Stimulated activated CD8-positive, alpha-beta memory T cell treated with anti-CD3 and anti-CD28 coated beads, Interleukin-2, amount 100 ng/mL, for 1 hour (primary cell): ENCODE measurements around the gene CTR9.

Experiments
- DNase-seq, 2 donors: peaks; one replicate each; pipeline ENCODE4 v3.0.0-alpha.2; 2020; ENCODE audit warnings: low read depth in 2 of 2

The CTR9 gene

DNA sequence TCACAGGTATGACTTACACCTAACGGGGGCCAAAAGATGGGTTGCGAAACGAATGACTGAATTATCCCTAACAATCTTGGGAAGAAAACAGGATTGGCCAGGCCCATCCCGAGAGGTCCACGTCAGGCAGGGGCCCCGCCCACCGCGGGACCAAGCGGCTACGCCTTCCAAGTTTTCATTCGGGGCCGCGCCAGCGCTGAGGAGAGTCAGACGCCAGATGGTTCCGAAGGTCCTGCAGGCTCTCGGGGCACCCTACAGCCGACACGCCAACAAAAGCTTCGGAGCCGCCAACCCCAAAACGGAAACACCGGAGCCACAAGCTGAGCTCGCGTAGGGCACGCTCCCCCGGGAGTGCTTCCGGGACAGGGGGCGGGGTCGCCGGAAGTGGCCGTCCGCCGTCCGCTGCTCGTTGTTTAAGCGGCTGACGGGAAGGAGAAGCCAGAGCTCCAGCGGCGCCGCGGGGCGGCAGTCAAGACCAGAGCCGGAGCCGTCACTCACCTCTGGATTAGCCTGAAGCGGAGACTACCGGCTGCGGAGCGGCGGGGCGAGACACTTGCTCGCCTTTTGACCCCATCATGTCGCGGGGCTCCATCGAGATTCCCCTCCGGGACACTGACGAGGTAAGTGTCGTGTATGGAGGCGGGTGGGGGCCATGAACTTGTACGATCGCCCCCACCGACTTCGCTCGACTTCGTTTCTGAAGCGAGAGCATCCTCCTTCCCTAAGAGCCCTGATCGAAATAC is at the start of gene CTR9:
Gene CTR9 (plus strand): TSS at position 409 of the 743 bp plus-strand sequence. CDS start 167 bp downstream, at position 576.
- DNase-seq: peak; percentile 81 to 82

DNA sequence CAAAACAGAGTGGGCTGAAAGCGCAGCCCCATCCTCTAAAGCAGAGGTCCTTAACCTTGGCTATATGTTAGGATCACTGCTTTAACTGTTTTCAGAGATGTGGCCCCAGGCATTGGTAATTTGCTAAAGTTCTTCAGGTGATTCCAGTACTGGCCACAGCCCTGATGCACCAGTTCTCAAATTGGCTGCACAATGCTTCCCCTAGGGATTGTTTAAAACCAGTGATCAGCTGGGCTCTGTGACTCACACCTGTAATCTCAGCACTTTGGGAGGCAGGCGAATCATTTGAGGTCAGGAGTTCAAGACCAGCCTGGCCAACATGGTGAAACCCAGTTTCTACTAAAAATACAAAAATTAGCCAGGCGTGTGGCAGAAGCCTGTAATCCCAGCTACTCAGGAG is 49.1 kb upstream of the CTR9 start:
- DNase-seq: no peak

DNA sequence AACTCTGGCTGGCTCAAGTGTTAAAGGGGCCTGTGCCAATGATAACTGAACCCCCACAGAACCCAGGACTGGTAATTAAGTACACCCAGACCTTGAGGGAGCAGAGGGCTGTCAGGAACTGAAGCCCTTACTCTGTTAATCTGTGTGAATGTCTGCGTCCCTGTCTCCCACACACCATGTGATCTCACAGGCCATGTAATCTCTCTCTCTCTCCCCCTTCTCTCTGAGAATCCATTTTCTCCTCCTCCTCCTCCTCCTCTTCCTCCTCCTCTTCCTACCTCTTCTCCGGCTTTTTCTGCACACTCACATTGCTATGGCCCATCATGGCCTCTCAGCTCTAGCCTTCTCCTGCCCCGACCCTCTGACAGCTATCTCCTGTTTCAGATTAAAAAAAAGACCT is 42.9 kb upstream of the CTR9 start:
- DNase-seq: no peak

DNA sequence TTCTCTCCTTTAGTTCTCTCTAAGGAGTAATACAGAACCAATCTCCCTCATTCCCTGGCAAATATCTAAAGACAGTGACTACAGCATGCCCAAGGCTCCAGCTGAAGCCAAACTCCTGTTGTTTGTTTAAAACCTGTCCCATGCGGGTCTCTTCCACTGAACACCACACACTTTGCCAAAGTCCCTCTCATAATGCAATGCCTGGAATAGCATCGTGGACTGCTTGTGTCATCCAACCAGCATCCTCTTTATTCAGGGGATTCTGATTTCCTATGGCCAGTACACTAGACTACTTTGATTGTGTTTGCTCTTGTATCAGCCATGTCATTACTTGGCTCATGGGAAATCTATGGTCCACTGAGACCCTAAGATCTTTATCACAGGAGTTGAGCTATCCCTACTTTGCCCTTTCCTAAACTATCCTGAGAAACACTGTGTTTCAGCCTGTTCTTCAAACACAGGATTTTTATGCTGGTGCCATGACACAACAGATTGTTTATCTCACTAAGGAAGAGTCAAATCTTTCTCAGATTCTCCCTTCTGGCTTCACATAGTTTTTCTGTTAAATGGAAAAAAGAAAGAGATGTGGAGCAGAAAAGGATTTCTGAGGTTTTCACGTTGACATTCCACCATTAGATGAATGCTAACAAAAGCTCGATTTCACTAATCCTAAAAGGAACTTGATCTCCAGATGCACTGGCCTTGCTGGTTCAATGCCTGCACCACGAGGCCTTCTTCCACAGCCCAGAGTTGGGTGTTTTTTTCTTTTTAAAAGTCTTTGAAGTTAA is 41.6 kb upstream of the CTR9 start:
- DNase-seq: no peak

DNA sequence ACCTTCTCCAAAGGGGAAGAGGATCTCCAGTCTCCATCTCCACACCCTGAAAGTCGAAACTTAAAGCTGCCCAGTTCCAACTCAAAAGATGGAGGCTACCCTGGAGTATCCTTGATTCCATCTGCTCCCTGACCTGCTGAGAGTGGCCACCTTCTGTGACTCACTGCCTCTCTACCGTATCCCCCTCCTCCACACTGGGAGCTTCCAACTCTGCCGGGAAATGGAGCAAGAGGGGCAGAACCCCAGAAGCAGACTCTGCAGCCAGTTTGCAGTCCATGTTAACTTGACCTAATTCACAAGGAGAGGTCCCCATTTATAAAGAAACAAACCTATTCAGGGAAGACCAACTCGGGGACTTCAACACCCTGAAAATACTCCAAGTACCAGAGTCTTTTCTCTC is 35.5 kb upstream of the CTR9 start:
- no peak for DNase-seq

DNA sequence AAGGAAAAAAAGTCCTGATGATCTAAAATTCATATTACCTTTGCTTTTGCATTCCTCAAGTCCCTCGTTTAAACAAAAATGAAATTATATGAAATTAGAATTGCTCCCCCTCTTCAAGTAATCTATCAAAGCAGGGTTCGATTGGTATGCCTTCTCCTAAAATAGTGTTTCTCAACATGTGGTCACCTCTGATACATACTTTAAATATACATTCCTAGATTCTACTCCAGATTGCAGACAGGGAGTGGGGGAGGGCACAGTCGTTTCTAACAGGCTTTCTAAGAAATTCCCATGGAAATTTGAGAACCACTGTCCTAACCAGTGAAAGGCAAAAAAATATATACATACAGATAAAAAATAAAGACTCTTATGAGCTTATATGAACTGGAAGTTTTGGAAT is 34.9 kb upstream of the CTR9 start:
- DNase-seq: no peak

DNA sequence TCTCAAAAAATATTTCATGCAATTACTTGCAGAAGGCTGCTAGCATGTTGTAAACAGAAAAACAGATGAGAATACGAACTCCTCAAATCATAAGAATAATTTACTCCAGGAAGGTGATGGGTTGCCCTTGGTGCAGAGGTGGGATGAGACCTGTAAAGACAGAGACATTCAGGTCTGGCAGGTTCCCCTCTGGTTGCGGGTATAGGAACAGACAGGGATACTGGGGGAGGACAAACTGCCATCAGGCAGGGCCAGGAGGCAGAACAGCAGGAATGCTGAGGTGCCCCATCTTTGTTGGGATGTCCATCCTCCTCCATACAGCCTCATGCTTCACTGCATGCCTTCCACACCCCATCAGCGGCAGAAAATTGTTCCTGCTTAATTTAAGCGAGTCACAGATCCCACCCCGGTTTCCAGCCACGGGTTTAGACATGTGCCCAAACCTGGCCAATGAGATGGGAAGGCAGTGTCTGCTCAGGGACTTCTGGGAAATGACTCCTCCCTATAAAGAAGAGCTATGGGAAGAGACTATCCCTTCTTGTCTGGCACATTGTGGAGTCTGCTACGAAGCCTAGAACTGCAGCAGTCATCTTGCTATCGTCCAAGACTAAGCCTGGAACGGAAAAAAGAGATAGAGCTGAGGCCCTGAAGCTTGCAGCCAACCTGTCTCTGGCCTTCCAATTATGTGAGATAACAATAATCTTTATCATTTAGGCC is 34.3 kb upstream of the CTR9 start:
- no peak for DNase-seq

DNA sequence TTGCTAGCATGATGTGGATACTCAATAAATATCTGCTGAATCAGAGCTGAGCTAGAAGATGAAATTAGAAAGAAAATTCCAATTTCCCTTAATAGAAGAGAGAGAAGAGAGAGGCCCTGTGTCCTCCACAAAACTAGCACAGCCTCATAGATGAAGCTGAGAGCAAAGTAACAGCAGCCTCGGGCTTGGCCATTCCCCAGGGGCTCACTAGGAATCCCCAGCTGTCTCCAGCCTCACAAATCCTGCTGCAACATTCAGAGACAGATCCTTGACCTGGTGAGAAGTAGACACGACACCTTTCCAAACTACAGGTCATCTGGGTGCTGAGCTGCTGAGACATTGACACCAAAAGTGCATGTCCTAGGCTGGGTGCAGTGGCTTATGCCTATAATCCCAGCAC is 31.4 kb upstream of the CTR9 start:
- no peak for DNase-seq

DNA sequence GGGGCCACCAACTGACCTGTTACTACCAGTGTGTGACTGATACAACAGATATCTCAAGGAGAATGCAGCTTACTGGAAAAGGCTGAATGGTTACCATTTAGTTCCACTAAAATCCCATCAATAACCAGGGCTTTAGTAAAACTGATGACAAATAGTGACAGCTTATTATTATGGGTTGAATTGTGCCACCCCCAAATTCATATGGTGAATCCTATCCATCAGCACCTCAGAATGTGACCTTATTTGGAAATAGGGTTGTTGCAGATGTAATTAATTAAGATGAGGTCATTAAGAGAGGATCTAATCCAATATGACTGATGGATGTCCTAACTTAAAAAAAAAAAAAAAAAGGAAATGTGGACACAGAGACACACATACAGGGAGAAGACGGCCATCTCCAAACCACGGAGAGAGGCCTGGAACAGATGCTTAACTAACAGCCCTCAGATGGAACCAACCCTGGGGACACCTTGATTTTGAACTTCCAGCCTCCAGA is 30.1 kb upstream of the CTR9 start:
- DNase-seq: no peak

DNA sequence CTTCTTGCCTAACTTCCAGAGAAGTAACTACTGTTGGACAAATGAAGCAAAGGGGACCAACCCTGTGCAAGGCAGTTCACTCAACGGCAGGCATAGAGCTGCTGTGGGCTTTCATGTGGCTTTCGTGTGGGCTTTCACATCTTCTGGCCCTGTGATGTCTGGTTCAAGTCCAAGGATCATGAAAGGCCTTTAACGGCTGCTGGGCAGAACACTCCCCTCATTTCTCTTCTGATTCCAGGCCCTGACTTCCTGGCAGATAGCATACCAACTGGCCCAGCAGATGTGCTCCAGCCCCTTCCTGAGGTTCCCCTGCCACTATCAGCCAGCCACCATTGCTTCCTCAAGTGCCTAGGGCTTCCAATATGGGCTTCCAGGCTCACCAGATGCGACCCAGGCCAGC is 28.7 kb upstream of the CTR9 start:
- no peak for DNase-seq

DNA sequence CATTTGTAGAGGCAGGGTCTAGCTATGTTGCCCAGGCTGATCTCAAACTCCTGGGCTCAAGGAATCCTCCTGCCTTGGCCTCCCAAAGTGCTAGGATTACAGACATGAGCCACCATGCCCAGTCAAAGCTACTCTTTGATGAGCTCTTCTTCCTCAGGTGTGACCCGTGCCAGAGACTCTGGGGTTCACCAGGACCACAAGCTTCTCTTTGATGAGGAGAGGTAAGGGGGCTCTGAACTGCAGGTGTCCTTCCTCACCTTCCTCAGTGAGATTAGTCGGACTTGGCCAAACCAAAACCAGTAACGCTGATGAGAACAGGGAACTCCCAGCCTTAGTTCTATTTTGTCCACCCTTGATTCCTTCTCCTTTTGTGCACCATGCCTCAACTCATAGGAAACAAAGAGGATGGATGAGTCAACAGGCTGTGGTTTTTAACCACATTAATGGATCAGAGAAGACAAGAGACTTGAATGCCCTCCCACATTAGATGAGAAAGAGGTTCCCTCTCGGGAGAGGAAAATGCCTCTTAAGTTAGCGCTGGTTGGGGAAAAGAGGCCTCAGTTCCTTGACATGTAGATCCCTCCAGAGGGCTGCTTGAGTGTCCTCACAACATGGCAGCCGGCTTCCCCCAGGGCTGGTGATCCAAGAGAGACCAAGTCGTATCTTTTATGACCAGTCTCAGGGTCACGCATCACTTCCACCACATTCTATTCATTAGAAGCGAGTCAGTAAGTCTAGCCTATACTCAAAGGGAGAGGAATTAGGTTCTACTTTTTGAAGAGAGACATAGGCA is 25.7 kb upstream of the CTR9 start:
- DNase-seq: no peak

DNA sequence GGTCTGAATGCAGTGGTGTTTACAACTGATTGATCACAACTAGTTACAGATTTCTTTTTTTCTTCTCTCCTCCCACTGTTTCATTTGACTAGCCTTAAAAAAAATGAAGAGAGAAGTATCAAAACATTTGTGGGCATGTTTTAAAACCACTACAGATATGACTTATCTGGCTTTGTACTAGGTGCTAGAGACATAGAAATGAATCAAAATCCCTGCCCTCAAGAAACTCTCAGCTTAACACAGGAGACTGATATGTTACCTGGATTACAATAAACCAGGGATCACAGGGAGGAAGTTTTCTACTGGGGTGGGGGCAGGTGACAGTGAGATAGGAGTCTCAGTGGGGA is 25.2 kb upstream of the CTR9 start:
- DNase-seq: no peak

DNA sequence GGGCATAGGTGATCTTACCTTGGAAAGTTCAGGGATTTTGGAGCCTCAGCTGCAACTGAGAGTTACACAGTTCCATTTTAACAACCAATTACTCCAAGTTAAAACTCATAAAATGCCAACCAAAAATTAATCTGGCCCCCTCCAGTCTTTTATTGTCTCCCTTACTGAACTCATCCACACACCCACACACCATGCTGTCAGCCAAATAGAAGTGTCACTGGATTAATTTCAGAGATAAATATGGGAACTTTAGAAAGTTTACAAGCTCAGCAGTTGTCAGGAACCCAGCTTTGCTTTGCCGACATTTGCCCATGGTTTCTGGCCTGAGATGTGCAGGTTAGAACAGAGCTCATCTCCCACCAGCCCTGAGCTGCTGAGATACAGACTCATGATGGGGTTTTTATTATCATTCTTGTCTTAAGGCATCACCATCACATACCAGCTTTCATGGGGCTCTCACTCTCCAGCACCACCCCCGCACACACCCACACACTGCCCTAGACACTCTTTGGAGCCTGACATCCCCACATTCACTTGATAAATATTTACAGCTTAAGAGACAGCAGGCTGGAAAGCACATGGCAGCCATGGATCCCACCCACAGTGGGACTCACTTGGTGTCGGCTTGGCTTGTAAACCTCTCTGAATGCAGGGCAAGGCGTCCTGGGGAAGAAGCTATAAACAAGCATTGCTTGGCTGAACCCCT is 23.7 kb upstream of the CTR9 start:
- no peak for DNase-seq

DNA sequence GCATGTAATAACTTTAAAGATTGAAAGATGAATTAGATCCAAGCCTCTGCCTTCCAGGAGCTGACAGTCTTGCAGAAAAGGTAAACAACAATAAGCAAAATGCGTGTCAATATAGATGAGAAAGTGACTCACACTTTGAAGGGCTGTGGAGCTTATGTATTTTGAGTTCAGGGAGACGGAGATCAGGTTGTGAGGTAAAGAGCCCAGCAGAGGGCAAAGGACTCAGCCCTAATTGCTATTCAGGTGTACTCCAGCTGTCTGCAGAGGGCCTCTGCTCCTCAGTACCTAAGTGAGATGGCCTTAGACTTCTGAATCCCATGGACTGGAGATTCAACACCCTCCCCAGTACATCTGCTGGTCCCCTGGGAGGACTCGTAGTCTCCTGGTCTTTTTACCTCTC is 22.9 kb upstream of the CTR9 start:
- DNase-seq: no peak

DNA sequence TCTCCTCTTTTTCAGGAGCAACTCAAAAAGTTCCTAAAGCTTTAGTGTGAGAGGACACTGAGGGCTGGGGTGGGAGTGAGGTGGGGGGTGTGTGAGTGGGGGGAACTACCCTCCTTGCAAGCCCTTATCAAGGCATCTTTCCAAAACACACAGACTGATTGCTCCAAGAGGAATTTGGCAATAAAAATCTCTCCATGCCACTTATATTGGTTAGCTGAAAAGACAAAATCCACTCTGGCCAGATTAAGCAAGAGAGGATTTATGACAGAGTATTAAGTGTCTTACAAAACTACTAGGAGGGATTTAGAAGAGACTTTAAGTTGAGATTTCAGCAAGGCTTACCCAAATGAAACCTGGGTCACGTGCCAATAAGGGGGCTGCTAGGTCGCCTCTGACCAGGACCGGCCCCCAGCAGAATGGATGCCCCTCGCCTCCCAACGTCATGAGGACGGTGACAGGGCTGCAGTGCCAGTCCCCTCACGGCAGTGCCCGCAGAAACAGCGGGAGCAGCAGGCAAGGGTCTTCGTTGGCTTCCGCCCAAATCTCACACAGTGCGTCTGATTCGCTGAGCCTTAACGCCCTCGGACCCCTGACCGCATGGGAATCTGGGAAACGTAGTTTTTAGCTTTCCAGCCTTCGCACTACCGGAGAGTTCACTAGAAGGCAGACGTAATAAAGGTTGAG is 22.1 kb upstream of the CTR9 start:
- no peak for DNase-seq

DNA sequence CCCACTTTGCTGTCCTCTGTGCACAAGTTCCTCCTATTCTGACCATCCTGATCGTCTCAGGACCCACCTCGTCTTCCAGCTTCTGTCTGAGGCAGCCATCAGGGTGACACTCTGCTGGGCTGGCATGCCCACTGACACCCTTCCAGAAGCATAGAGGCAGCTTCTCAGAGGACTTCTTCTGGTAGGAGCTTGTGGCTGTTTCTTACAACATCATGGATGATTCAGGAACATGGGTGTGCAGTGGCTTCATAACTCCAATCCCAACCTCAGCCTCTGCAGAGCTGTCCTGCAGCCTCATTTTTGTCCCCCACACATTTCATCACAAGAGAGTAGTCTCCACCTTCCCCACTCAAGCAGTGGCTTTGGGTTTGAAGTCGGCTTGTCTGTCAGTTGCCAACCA is 20.9 kb upstream of the CTR9 start:
- DNase-seq: no peak

DNA sequence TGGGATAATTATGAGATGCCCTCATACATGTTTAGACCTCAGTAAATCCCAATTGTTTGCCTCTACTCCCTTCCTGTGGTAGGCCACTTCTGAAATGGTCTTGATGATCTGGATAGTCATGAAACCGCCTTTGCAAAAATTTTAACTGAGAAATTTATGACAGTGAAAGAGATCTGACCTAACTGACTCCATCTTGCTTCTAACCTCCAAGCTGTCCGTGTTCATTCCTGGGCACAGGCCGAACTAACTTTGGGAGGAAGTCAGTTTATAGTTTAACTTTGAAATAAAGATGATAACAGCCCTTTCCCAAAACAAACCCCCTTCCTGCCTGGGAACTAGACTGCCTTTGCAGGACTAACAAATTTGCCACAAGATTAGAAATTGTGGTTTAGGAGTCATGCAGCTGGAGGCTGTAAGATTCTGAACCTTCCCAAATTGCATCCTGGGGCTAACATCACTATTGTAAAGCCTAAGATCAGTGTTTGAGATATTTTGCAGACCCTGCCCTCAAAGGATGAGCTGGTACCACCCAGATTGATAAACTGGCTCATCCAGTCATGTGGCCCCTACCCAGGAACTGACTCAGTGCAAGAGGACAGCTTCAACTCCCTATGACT is 19.9 kb upstream of the CTR9 start:
- no peak for DNase-seq

DNA sequence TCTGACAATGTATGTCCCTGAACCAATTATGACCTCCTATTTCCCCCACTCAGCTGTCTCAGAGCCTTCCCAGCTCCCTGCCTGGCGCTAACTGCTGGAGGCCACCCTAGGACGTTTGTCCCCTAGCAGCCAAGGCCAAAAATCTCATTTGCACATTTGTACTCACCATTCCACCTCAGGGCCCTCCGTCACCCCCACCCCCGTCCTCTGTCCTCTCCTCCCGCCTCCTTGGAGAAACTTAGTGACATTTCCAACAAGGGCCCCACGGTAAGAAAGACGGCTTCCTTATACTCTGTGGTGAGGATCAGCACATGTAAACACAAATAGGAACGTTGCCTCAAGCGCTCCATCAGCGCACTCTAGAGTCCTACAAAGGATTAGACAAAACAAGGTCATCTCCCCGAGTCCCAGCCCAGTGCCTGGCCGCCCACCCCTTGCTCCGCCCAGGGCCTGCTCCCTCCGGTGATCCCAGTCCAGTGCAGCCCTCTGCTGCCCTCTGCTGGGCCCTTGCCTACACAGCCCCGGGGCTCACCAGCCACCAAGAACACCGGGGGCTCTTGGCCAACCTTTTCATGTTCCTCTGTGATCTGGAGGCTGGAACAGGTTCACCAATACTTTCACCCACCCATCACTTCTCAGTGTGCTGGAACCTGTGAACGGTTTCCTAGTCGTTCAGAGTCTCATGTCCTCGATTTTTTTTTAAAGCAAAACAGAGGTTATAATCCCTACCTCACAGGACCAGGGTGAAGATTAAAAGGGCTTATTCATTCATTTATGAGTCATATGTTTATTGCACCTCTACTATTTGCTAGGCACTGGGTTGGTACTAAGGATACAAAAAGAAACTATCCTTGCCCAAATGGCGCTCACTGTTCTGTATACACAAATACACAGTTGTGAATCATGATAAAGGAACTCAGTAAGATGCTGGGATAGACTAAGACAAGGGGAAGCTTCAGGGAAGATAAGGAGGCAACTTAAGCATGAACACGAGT is 15.3 kb upstream of the CTR9 start:
- peak; percentile 69 to 75 for DNase-seq
